Type B pancreatic cell (in vitro differentiated cells): ENCODE results near the gene NEDD4L. TPM values are rescaled to one million over a fixed set of nuclear protein-coding genes. Genes with fewer than 3 reads are reported as not detected.
"Not testable (repeated sequence)": the region's sequence is repeated elsewhere in the genome, so short reads cannot be mapped to it uniquely, and the experiment has no call there.

Experiments used
- DNase-seq: peaks from one replicate; pipeline ENCODE4 v3.0.0; 2021; ENCODE audit warnings: mixed read lengths; ENCODE audit not compliant: unreplicated experiment; ENCODE audit errors: extremely low spot score
- H3K27ac Mint-ChIP-seq: 2 replicates; pipeline ENCODE4 v1.8.0; 2021; ENCODE audit warnings: mild to moderate bottlenecking, mixed read lengths
- H3K27me3 Mint-ChIP-seq: 2 replicates; pipeline ENCODE4 v1.8.0; 2021; ENCODE audit warnings: mixed read lengths
- H3K36me3 Mint-ChIP-seq: 2 replicates; pipeline ENCODE4 v1.8.0; 2021; ENCODE audit warnings: mixed read lengths
- H3K4me1 Mint-ChIP-seq: one replicate; pipeline ENCODE4 v1.8.0; 2021; ENCODE audit warnings: mixed read lengths; ENCODE audit not compliant: unreplicated experiment
- H3K4me3 Mint-ChIP-seq: 2 replicates; pipeline ENCODE4 v1.8.0; 2021; ENCODE audit warnings: mild to moderate bottlenecking, mixed read lengths
- H3K9me3 Mint-ChIP-seq: 2 replicates; pipeline ENCODE4 v1.8.0; 2021; ENCODE audit warnings: mixed read lengths
- CTCF ChIP-seq: fragments of 200-600 bp; sonication (generic); conservative IDR thresholded peaks from 2 replicates; pipeline ENCODE4 v1.5.0; 2021; ENCODE audit warnings: antibody characterized with exemption, mild to moderate bottlenecking
- total RNA-seq: library from RNA; stranded (reverse); gene quantifications from 2 replicates; pipeline ENCODE4 v1.2.1, GENCODE V29; 2021; ENCODE audit warnings: low replicate concordance

NEDD4L gene
- total RNA-seq, 1 donor from 2014 or later: 84.7 TPM

GRCh38 chr18:58272779-58273435 is 228.9 kb downstream of the NEDD4L start:
- H3K9me3 Mint-ChIP-seq: peaks cover 4% of the 10 kb centered on the region
- H3K27me3 Mint-ChIP-seq: no peaks in the 10 kb centered on the region
- no peak for DNase-seq
- peak overlapping the region; percentile 24 for H3K27ac Mint-ChIP-seq
- H3K36me3 Mint-ChIP-seq: peaks cover 9% of the 10 kb centered on the region
- H3K4me1 Mint-ChIP-seq: peaks cover 45% of the 10 kb centered on the region
- TF ChIP-seq CTCF: no peak
- no peak overlapping the region for H3K4me3 Mint-ChIP-seq

- H3K27me3 Mint-ChIP-seq: no peaks in the 10 kb centered on the region
- no peak for TF ChIP-seq CTCF
- H3K9me3 Mint-ChIP-seq: peaks cover 4% of the 10 kb centered on the region
- no peak overlapping the region for H3K27ac Mint-ChIP-seq
- peaks cover 10% of the 10 kb centered on the region for H3K36me3 Mint-ChIP-seq
- DNase-seq: no peak
- H3K4me1 Mint-ChIP-seq: peaks cover 30% of the 10 kb centered on the region
- H3K4me3 Mint-ChIP-seq: no peak overlapping the region
Observed at GRCh38 chr18:58275176-58275575, 231.2 kb downstream of the NEDD4L start.

- peaks cover 4% of the 10 kb centered on the region for H3K9me3 Mint-ChIP-seq
- H3K4me1 Mint-ChIP-seq: peaks cover 26% of the 10 kb centered on the region
- DNase-seq: no peak
- peaks cover 9% of the 10 kb centered on the region for H3K36me3 Mint-ChIP-seq
- peak overlapping the region; percentile 71 for H3K27ac Mint-ChIP-seq
- TF ChIP-seq CTCF: no peak
- H3K4me3 Mint-ChIP-seq: no peak overlapping the region
- H3K27me3 Mint-ChIP-seq: no peaks in the 10 kb centered on the region
Observed at GRCh38 chr18:58276789-58277739, 233.0 kb downstream of the NEDD4L start.

GRCh38 chr18:58279504-58280175 is 235.6 kb downstream of the NEDD4L start:
- Mint-ChIP-seq H3K9me3 (no peaks in the 10 kb centered on the region), H3K36me3 (peaks cover 6% of the 10 kb centered on the region), H3K4me3 (no peak overlapping the region), H3K27ac (peak overlapping the region; percentile 13), H3K4me1 (peaks cover 20% of the 10 kb centered on the region), H3K27me3 (no peaks in the 10 kb centered on the region)
- no peak for TF ChIP-seq CTCF
- DNase-seq: no peak

- Mint-ChIP-seq H3K4me1 (peaks cover 25% of the 10 kb centered on the region), H3K27ac (no peak overlapping the region), H3K4me3 (no peak overlapping the region), H3K36me3 (peaks cover 6% of the 10 kb centered on the region), H3K27me3 (no peaks in the 10 kb centered on the region), H3K9me3 (no peaks in the 10 kb centered on the region)
- TF ChIP-seq CTCF: no peak
- no peak for DNase-seq
Observed at GRCh38 chr18:58280191-58280590, 236.2 kb downstream of the NEDD4L start.

- H3K4me3 Mint-ChIP-seq, H3K36me3 Mint-ChIP-seq, H3K27me3 Mint-ChIP-seq, H3K9me3 Mint-ChIP-seq, DNase-seq, H3K27ac Mint-ChIP-seq: not testable (repeated sequence)
- peaks cover 24% of the 10 kb centered on the region for H3K4me1 Mint-ChIP-seq
Observed at GRCh38 chr18:58282872-58283271, 238.8 kb downstream of the NEDD4L start.
